Right lobe of liver (tissue), 4 donors: ENCODE measurements around the gene DTNA.

ENCODE experiments used
- POLR2A ChIP-seq: fragments of 450-650 bp; IDR thresholded peaks from one replicate; pipeline ENCODE4 v1.6.1; 2017; ENCODE audit warnings: antibody characterized with exemption, mild to moderate bottlenecking
- TF ChIP-seq, protein P1 (sequence below), 4 donors: fragments of 200-600 bp in 3 of 4; fragments of 450-650 bp in 1 of 4; IDR thresholded peaks; one replicate each; pipeline versions ENCODE4 v1.5.1 to v1.8.0; 2016 to 2022; ENCODE audit warnings: antibody characterized with exemption in 4 of 4, mild to moderate bottlenecking in 2 of 4
- donor health status: DM: no; HTN: no; CAD: no.
- donor health status: DM: no; HTN: no; CAD: no.
- donor health status: DM: no; HTN: yes; CAD: no.

- no peak for TF ChIP-seq POLR2A
- TF ChIP-seq, protein P1, sequence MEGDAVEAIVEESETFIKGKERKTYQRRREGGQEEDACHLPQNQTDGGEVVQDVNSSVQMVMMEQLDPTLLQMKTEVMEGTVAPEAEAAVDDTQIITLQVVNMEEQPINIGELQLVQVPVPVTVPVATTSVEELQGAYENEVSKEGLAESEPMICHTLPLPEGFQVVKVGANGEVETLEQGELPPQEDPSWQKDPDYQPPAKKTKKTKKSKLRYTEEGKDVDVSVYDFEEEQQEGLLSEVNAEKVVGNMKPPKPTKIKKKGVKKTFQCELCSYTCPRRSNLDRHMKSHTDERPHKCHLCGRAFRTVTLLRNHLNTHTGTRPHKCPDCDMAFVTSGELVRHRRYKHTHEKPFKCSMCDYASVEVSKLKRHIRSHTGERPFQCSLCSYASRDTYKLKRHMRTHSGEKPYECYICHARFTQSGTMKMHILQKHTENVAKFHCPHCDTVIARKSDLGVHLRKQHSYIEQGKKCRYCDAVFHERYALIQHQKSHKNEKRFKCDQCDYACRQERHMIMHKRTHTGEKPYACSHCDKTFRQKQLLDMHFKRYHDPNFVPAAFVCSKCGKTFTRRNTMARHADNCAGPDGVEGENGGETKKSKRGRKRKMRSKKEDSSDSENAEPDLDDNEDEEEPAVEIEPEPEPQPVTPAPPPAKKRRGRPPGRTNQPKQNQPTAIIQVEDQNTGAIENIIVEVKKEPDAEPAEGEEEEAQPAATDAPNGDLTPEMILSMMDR (IDR thresholded peaks at IDR 0.05) = no peak
These were observed 33.1 kb upstream of the DTNA start for GRCh38 chr18:34676816-34677574.
